ENCODE data around the gene CBX3. TPM values are rescaled to one million over a fixed set of nuclear protein-coding genes. Genes with fewer than 3 reads are reported as not detected.
"Not testable (repeated sequence)": the region's sequence is repeated elsewhere in the genome, so short reads cannot be mapped to it uniquely, and the experiment has no call there.

CBX3 gene
- total RNA-seq, 1 donor from 2014 or later: 24.7 TPM

DNA sequence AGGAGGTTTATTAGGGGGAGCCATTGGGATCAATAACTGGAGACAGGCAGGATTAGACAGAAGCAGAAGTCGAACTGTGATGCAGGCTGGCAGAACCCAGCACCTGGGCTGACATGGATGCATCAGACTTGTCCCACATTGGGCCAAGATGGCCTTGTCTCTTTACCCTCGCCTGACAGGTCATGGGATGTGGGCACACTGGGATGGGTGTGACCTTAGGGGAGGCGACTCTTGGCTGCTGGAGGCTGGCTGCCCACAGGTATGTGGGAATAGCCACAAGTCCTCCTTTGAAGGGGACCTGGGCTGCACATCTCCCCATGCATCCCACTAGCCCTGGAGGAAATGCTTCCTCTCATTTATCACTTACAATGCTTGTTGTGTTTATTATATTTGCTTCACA, 32.3 kb upstream of the CBX3 start:
- ATAC-seq (peak; percentile 28), DNase-seq (ENCODE audit: low spot score) (no peak)

DNA sequence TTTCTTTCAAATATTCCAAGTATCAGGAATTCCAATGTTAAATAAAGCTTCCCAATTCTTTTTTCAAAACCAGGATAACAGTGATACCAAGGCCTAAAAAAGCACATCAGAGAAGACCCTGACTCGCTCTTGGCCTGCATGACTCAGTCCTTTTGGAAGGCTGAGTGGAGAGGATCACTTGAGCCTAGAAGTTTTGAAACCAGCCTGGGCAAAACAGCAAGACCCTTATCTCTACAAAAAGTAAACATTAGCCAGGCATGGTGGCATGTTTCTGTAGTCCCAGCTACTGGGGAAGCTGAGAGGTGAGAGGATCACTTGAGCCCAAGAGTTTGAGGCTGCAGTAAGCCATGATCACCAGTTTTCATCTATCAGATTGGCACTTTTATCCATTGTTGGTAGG, 30.9 kb upstream of the CBX3 start:
- no peak for DNase-seq (ENCODE audit: low spot score)
- ATAC-seq: no peak

DNA sequence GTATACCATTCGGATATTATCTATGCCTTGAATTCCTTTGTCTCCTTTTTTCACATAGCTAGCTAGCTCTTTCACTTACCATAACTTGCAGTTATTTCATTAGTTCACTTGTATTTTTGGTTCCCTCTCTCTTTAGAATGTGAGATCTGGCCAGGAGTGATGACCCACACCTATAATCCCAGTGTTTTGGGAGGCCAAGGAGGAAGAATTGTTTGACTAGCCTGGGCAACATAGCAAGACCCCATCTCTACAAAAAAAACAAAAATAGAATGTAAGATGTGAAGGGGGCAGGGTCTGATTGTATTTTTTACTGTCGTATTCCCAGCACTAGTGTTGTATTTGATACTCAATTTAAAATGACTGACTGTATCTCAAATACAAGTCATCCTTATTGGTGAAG, 29.9 kb upstream of the CBX3 start:
- ATAC-seq: no peak

DNA sequence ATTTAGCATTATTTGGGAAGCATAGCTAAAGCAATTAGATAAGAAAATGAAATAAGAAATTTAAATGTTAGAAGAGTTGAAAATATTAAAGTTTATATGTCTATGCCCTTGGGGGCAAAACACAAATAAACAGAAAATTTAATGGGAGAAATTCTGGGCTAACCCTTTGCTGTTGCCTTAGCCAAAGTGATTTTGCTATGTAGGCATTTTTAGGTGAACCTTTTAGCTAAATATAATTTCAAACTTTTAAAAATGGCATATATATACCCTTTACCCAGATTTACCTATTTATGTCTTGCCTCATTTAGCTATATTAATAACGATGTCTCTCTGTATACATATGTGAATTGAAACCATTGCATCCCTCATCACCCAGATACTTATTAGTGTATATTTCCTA, 29.5 kb upstream of the CBX3 start:
- no peak for DNase-seq (ENCODE audit: low spot score)
- ATAC-seq: no peak

More for the DNA sequence above, 29.9 kb upstream of the CBX3 start:
- no peak for DNase-seq (ENCODE audit: low spot score)

GRCh38 chr7:26175903-26176302, 25.6 kb upstream of the CBX3 start:
- not testable (repeated sequence) for DNase-seq (ENCODE audit: low spot score); ATAC-seq

DNA sequence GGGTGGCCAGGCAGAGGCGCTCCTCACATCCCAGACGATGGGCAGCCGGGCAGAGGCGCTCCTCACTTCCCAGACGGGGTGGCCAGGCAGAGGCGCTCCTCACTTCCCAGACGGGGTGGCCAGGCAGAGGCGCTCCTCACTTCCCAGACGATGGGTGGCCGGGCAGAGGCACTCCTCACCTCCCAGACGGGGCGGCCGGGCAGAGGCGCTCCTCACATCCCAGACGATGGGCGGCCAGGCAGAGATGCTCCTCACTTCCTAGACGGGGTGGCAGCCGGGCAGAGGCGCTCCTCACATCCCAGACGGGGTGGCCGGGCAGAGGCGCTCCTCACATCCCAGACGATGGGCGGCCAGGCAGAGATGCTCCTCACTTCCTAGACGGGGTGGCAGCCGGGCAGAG, 24.8 kb upstream of the CBX3 start:
- not testable (repeated sequence) for DNase-seq (ENCODE audit: low spot score); ATAC-seq

GRCh38 chr7:26177269-26177668, 24.3 kb upstream of the CBX3 start:
- DNase-seq (ENCODE audit: low spot score); ATAC-seq: not testable (repeated sequence)

DNA sequence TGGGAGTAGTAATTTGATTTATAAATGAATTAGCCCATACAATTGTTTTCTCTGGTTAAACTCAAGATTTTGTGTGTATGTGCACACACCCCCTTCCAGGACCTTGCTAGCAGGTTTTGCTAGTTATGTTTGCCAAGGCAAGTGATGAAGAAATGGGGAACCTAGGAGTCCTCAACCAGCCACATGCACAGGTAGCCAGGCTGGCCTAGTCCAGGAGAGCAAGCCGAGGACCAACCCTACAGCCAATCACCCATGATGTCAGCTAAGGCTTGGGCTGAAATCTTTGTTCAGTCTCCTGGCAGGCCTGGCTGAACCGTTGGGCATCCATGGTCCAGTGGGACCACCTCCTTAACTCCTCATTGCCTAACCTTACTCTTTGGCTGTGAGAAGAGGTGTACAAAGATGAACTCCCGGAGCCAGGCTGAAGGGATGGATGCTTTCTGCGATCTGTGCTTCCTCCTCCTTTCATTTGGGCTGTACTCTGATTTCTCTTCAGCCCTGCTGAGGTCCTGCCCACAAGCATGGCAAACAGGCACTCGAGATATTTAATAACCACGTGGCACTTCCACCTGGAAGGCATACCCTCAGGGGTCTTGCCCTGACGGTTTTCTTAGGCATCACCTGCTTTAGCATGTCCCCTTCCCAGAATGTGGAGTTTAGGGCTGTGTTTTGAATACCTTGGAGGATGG, 23.1 kb upstream of the CBX3 start:
- DNase-seq (ENCODE audit: low spot score) (no peak), ATAC-seq (peak; percentile 29)

DNA sequence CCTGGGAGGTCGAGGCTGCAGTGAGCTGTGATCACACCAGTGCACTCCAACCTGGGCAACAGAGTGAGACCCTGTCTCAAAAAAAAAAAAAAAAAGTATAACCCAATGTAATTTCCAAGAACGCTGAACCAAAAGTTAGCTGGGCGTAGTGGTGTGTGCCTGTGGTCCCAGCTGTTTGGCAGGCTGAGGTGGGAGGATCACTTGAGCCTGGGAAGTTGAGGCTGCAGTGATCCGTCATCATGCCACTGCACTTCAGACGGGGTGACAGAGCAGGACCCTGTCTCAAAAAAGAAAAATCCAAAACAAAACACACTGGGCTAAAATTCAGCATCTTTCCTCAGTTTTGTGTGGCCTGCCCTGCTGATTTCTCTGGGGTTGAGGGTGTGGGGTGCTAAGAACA, 22.1 kb upstream of the CBX3 start:
- no peak for ATAC-seq
- no peak for DNase-seq (ENCODE audit: low spot score)

- ATAC-seq (peak; percentile 23), DNase-seq (ENCODE audit: low spot score) (no peak)
Measured at GRCh38 chr7:26179826-26180497, 21.6 kb upstream of the CBX3 start.

DNA sequence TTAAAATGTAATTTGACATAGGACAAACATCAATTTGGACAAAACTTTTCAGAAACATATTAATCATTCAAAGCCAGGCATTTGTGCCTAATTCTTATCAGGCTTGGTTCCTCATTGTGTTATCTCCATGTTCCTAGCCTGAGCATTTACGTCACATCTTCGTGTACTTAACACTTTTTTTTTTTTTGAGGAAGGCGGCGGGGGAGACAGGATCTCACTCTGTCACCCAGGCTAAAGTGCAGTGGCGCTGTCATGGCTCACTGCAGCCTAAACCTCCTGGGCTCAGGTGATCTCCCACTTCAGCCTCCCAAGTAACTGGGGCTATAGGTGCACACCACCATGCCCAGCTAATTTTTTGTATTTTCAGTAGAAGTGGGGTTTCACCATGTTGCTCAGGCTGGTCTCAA, 20.8 kb upstream of the CBX3 start:
- ATAC-seq (peak; percentile 11), DNase-seq (ENCODE audit: low spot score) (no peak)

DNA sequence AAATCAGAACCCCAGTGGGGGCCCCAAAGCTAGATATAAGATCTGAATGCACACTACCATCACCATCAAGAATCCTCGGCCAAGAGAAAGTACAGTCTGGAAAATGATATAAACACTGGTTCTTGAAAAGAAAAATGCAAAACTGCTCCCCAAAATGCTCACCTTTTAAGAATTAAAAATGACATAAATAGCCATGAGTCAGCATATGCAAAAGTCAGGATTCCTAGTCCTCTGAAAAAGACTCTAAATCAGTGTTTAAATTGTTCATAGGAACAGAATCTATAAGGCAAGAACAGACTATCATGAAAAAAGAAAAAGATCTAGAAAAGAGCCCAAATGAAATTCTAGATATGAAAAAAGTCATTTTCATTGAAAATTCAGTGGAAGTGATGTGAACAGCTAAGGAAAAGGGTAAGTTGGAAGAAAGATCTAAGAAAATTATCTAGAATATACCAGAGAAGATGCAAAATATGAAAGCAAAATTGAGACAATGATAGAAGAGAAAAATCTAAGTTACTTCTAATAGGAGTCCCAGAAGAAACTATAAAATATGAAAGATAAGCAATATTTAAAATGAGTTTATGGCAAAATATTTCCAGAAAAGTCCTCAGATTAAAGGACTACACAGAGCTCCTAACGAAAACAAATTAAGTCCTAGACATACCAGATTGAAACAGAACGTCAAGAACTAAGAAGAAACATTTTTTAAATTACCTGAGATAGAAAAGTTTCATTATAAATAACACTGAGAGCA, 19.9 kb upstream of the CBX3 start:
- ATAC-seq (no peak), DNase-seq (ENCODE audit: low spot score) (no peak)

DNA sequence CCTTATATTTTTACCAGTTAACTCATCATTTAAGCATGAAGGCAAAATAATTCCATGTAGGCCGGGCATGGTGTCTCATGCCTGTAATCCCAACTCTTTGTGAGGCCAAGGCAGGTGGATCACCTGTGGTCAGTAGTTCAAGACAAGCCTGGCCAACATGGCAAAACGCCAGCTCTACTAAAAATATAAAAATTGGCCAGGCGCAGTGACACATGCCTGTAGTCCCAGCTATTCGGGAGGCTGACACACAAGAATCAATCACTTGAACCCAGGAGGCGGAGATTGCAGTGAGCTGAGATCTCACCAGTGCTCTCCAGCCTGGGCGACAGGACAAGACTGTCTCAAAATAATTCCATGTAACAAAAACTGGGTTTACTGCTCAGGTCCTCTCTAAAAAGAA, 19.3 kb upstream of the CBX3 start:
- DNase-seq (ENCODE audit: low spot score) (peak; percentile 66), ATAC-seq (peak; percentile 13)

GRCh38 chr7:26182706-26183105, 18.8 kb upstream of the CBX3 start:
- DNase-seq (ENCODE audit: low spot score) (no peak), ATAC-seq (peak; percentile 4)

GRCh38 chr7:26183545-26184280, 17.8 kb upstream of the CBX3 start:
- no peak for DNase-seq (ENCODE audit: low spot score)
- ATAC-seq: peak; percentile 16

GRCh38 chr7:26184281-26185101, 17.1 kb upstream of the CBX3 start:
- ATAC-seq; DNase-seq (ENCODE audit: low spot score): not testable (repeated sequence)

DNA sequence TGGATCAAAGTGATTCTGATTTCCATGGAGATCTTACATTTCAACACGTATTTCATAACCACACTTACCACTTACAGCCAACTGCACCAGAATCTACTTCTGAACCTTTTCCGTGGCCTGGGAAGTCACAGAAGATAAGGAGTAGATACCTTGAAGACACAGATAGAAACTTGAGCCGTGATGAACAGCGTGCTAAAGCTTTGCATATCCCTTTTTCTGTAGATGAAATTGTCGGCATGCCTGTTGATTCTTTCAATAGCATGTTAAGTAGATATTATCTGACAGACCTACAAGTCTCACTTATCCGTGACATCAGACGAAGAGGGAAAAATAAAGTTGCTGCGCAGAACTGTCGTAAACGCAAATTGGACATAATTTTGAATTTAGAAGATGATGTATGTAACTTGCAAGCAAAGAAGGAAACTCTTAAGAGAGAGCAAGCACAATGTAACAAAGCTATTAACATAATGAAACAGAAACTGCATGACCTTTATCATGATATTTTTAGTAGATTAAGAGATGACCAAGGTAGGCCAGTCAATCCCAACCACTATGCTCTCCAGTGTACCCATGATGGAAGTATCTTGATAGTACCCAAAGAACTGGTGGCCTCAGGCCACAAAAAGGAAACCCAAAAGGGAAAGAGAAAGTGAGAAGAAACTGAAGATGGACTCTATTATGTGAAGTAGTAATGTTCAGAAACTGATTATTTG, 16.3 kb upstream of the CBX3 start:
- DNase-seq (ENCODE audit: low spot score) (no peak), ATAC-seq (no peak)

- no peak for DNase-seq (ENCODE audit: low spot score)
- ATAC-seq: no peak
Measured at GRCh38 chr7:26185844-26186180, 15.7 kb upstream of the CBX3 start.

GRCh38 chr7:26186364-26187311, 14.9 kb upstream of the CBX3 start:
- ATAC-seq (no peak), DNase-seq (ENCODE audit: low spot score) (no peak)

Data from left lobe of liver (tissue), 2 donors.